HG03469 (cell line): Measurements from ENCODE around the gene CNTNAP5.
A peak's percentile ranks its signal among the peaks of the same experiment; 100 is the strongest.

Experiments
- ATAC-seq: cut with Tn5 transposase; IDR thresholded peaks from one replicate; pipeline ENCODE4 v1.9.1; 2021; ENCODE audit warnings: mild to moderate bottlenecking, moderate library complexity, moderate number of reproducible peaks; ENCODE audit not compliant: unreplicated experiment

CNTNAP5 gene

DNA sequence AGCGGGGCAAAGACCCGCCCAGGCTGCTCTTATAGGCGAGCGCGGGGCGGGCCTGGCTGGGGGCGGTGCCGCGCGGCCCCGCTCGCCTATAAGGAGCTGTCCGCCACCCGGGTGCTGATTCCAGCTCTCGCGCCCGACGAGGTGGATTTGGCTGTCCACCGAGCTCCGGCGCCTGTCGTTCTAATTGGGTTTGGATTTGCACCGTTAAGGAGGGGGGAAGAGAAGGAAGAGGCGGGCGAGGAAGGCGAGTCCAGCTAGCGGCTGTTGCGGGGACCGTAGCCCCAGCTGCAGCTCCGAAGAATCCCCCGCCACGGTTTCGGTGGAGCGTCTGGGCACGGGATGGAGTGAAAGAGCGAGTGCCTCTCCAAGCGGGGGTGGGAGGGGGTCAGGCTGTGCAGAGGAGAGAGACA lies at the start of gene CNTNAP5:
TSS of gene CNTNAP5 (plus strand) at position 117 of the 410 bp plus-strand sequence. CDS start 364 bp downstream, outside the sequence.
- no peak for ATAC-seq

DNA sequence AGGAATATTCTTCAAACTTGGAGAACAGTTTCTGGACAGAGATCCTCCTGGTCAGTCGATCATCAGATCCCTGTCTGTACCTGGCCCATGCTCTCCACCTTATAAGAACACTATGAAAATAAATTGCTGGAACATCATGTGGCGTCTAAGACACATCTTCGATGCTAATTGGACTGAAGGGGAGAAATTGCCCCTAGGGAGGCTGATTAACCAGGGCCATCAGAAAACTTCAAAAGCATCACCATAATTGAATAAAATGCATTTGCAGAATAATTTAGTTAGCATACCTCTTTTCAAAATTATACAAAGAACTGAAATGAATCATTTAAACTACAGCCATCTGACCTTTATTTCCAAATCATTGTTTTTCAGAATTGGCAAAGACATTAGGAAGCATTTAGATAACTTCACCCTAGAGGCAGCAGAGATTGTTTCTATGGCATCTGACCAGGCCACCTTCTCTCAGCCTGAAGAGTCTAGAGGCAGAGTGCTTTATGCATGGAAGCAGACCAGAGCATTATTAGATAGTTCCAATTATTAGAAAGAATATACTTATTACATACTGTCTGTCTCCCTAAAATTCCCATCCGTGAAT lies 48.9 kb upstream of the CNTNAP5 start:
- no peak for ATAC-seq

DNA sequence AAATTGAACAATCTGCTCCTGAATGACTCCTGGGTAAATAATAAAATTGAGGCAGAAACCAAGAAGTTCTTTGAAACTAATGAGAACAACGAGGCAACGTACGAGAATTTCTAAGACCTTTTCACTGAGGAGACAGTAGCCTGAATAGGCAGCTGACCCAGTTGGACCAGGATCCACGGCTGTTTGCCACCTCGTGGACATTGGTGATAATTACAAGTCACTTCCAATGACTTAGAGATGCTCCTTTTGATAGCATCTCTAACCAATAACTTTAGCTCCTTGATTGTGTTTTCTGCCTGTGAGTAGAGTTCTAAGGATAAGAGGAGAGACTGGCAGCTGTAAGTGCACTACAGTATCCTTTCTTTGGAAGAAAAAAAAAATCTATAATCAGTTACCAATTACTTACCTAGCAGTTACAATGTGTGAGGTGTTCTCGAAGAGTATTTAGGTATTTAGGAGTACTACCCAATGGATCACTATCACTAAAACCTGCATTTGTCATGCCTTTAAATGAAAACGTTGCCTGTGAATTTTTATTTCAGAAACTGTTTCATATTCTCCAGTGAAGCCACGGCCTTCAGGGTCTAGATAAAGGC lies 31.3 kb upstream of the CNTNAP5 start:
- peak; percentile 70 for ATAC-seq

DNA sequence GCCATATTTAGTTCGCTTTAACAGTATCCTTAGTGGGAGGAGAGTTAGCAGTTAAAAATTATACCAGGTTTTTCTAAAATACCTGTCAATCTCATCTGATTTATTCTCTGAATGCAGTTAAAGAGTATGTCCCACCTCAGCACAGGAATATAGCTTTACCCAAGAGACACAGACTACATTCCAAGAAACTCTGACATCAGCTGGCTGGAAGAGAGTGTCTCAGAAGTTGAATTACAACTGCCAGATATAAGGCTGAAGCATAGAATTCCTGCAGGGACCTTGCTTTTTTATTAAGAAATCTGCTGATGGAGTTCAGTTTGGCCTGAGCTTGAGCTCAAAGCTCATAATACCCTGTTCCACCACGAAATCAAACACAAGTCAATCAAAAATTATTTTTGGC lies 25.4 kb upstream of the CNTNAP5 start:
- ATAC-seq: no peak

DNA sequence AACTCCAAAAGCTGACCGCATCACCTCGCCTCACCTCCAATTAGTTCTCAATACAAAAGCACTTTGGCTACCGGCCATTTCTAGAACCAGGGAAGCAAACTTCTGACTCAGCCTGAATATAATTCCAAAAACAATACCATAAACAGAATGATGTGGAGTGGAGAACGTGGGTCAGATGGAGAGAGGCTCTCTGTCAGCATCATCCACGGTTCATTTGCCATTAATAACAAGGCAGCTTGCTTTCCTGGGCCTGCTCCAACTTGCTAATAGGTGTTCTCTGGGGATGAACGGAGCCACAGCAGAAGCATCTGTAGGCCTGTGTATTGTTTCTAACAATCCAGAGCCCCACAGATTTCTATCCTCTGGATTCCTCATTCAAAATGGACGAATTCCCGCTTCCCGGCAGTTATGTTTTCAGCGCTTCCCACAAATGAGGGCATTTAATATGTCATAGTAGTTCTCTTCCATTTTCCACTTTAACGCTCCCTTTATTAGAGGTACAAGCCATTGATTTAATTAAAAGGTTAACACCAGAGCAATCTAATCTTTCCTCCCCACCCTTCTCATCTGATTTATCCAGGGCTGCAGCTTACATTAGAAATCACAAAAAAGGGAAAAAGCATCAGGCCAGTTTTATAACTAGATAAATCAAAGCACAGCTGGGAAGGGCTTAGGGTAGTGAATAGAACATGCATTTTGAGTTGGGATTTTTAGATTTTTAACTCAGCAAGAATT lies 23.2 kb upstream of the CNTNAP5 start:
- no peak for ATAC-seq

DNA sequence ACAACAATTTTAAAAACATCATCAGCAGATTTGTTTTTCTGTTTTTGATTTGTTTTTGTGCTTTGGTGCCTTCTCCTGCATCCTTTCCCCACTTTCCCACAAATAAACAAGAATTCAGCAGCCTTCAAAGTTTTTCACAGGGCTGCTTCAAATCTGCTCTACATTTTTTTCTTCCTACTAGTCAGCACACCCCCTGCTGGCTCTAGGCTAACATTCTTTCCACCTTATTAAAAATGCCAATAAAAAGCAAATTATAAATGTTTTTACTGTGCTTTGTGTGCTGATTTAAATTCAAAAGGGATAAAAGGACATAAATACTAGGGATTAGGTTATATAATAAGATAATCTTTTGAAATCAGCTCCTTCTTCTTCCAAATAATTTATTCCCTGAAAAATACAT lies 6.2 kb upstream of the CNTNAP5 start:
- ATAC-seq: no peak

DNA sequence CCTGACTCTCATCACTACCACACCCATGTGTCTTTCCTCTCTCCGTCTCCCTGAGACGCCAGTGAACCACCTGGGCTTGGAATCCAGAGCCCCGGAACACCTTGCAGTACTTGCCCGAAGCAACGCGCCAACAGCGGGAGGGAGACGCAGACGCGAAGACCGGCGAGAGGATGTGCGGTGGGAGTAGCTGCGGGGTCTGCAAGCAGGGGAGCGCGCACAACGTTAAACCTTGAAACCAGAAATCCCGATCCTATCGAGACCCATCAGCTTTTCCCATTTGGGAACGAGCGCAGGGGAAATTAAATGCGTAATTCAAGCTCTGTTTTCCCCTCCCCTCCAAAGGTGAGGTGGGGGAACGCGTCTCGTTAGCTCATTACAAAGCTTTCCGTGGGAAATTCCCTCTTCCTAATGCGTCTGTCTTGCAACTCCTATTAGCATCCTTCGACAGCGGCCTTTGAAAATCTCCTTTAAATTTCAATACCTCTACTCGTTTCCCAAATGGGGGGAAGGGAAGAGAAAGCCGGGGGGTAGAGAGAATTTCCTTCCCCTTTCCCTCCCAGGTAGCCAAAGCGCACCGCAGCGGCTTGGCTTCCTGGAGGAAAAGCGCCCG lies 421 bp upstream of the CNTNAP5 start:
- ATAC-seq: no peak

DNA sequence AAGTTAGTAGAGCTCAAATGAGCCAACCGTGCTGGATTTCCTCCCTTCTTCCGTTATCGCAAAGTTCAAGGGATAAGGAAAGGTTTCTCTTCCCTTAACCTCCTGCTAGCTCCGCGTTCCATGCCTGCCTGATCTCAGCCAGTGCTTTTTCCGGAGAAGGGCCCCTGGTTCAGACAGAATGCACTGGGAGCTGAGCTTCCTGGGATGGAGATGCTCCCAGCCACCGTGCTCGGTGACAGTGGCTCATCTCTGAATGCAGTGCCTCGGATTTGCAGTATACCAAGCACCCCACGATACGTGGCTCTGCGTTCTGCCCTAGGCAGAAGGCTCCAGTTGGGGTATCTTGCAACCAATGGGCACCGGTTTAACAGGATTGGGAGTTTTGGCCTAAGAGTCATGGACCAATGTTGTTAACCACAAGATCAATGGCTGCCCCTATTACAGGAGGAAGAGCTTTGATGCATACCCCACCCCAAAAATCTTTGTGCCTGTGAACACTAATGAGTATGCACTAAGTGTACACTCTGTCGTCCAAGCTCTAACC lies 876 bp downstream of the CNTNAP5 start:
- no peak for ATAC-seq

DNA sequence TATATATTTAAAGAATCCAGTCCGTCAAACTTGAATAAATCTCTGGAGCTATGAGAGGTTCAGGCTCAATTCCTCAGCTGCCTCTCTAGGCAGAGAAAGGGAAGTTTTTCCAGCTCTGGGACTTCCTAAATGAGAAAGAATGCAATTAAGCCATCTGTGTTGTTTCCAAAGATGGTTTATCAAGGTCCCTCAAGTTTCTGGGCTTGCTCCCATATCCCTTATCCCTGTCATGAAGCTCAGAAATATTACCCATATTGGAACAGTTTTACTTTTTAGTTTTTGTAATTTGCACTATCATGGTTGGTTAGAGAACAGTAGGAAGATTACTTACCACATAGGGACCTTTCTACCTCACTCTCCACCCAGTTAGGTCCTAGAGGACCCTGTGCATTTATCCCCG lies 1.4 kb downstream of the CNTNAP5 start:
- no peak for ATAC-seq

DNA sequence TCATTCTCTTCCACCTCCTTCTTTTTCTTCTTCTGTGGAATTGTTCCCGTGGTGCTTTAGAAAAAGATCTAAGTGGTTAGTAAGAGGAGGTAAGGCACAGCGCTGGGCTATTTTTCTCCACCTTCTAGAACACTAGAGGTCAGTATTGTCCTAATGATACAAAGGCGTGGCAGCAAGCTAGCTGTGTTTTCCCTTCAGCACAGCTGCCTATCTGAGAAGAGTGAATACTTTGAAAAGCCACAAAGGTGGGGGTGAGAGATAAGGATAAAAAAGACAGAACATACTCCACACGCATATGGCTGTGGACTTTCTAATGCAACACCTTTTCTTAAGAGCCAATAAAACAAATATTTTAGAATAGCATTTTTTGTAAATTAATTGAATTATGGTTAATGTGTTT lies 2.1 kb downstream of the CNTNAP5 start:
- ATAC-seq: no peak

DNA sequence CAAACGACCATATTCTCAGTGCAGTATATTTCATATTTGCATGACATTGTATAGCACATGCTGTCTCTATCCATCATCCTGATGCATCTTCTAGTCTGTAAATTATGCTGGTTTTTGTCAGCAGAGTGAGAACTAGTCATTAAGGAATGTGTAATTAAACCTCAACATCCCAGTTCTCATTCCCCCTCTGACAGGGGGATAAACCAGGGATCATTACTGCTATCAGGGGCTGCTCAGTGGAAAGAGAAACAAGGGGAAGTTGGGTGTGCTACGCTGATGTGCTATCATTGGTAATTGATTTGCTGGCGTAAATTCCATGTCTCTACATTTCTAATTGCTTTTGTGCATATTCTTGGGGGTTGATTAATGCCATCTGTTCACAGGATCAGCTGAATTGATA lies 7.7 kb downstream of the CNTNAP5 start:
- ATAC-seq: no peak

DNA sequence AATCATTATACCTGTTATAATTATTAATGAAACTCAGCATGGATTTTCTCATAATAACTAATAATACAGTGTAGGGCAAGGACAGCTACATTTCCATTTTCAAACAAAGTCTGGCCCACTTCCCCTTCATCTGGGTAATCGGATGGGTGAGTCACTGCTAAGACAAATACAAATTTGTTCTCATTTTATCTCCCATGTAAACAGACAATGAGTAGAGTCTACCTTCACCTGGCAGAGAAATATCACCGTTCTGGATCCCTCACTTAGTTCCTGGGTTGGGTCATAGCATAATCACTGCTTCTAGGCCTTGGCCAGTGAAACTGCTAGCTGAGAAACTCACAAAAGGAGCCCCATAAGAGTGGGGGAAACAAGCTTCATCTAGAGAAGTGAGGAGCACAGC lies 9.2 kb downstream of the CNTNAP5 start:
- ATAC-seq: no peak

DNA sequence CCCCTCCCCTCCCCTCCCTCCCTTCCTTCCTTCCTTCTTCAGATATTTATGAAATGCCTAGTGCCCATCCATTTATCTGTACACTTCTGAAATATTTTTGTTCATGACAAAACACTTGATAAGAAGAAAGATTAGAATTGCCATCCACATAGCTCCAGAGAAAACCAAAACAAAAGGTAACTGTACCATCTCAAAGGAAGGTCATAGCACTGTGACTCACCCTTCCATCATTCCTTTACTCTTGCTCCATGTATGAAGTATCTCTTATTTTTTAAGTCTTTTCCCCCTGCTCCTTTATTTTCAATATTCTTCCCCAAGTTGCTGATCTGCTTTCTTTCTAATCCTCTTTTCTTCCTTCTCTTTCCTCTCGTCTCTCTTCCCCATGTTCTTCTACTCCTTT lies 9.9 kb downstream of the CNTNAP5 start:
- ATAC-seq: no peak

DNA sequence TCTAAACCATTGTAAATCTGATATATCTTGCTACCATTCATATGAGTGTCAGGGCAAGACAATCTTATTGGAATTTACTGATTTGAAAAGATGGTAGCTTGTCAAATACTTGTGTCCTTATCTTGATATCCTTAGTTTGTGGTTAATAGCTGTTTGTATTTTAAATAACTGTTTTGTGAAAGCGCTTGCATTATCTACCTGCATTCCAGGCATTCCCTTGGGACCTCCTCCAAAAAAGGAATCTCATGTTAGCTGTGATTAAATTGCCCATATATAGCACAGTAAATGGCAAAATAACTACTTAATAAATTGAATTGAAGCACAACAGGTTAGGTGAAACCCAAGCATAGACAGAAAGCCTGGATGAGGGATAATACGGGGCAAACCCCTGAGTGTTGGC lies 13.9 kb downstream of the CNTNAP5 start:
- no peak for ATAC-seq

DNA sequence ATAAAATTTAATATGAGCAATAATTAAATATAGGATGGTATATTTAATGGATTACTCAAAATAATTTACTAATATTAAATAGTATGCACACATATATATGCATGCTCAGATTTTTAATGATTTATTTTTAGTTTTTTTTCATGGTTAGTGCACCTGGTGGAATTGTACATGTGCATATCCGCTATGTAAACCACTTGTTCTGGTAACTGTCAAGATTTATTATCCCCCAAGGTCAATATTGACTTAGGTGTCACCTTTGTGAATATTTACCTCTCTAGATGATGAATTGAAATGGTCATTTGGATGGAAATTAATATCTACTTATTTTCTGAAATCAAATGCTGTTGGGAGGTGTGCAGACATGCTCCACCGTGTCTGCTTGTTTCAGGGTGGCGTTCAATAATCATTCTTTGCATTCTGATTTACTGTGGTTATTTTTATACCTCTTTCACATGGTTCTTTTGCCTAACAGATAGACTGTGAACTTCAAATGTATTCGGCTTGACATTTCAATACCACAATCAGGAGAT lies 14.7 kb downstream of the CNTNAP5 start:
- ATAC-seq: no peak

DNA sequence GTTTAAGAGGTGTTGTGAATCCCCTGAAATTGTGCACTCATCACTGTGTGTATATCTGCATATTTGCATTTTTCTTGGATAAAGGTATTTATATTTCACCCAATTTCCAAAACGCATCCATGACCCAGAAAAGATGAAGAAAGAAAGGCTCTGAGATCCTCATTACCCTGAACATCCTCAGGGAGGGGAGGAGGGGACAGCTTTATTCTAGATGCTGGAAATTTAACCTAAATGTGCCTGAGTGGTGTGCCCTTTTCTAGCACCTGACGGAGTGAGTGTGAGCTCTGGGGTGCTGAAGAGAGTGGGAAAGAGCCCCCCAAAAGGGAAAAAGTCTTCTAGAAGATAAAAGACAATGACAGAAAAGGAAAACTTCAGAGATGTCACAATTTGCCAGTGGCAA lies 20.8 kb downstream of the CNTNAP5 start:
- ATAC-seq: no peak

DNA sequence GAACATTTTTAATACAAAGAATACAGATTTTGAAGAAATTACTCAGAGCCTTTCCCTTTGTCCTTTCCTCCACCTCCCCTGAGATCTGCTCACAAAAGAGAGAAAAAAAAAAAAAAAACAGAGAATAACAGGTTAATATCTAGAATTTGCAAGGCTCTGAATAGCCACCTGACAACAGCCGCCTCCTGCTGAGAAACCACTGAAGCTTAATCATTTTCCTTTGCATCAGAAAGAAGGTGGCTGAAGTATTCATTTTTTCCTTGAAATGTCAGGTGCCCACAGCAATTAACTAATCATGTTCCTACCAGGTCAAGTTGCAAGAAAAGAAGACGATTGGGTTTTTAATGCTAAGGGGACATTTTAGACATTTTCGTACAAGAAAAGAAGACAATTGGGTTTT lies 21.2 kb downstream of the CNTNAP5 start:
- ATAC-seq: no peak

DNA sequence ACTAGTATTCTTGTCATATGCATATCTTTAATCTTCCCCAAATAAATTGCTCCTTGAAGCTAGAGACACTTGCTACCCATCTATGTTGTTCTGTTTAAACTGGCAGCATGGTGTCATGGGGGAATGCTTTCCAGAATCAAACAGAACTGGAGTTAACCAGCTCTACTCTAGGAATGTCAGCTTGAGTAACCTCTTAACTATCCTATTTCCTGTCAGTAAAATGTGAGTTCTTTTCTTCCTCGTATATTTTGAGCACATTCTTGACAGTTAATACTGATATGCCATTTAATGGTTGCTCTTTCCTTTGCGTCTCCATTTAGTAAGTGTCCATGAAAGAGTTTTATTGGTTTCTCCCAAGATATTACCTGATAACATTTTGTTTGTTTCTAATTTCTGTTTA lies 23.0 kb downstream of the CNTNAP5 start:
- no peak for ATAC-seq

DNA sequence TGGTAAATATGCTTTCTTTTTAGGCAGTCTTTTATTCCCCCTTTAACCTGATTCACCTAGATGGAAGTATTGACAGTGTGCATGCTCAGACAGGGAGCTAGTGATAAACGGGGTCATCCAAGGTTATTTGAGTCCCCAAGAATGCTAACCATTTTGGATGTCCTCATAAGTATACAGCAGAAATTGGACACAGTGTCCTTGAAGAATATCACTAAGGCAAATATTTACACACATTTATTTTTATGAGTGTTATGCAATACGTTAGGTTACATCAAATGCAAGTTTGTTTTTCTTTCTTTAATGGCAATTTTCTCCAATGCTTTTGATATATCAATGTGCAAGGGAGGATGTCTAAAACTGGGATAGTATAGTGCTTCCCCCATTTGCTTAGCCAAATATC lies 23.6 kb downstream of the CNTNAP5 start:
- ATAC-seq: no peak

DNA sequence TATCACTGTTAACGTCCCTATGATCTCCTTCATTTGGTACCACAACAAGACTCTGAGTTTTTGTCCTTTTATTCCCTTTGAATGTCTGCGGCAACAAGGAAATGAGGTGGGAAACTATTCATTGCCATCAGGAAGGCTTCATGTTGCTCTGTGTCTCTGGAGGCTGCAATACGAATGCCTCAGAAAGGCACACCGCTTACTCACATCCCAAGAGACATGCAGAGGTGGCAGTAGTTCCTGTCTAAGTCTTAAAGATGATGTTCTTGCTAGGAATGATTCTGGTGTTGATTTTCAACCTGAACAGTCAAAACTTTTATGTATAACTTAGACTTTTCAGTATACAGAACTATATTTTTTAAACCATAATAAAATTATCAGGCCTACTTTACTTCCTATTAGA lies 24.0 kb downstream of the CNTNAP5 start:
- ATAC-seq: no peak

DNA sequence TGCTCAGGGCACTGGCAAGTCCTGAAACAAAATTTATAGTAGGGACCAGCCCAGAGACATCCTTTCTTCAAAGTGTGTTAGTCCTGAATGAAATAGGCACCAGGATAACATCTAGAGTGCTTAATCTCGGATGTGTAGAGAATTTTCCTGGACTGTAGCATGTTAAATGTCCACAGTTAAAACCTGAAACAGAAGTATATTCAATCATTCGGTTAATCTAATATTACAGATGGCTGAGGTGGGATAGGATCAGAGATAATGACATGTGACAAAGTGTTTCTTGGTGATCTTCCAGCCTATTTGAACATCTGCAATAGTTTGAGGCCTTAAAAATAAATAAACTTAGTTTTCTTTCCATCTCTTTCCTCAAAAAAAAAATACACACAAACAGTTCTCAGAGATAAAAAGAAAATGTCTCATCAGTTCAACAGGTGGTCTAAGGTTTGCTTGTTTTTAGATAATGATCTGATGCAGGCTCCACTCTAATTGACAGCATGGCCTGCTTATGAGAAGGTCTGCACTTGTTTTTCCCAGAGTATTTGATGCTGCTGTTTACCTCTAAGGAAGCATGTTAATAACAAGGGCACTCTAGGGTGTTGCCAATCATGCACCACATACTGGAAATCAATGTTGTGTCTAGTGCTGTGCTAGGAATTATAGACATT lies 25.9 kb downstream of the CNTNAP5 start:
- no peak for ATAC-seq
